SK-N-SH (cell line): Measurements from ENCODE around the gene DUS3L. TPM values are rescaled to one million over a fixed set of nuclear protein-coding genes. Genes with fewer than 3 reads are reported as not detected.
A peak's percentile ranks its signal among the peaks of the same experiment; 100 is the strongest.

ENCODE experiments used
- CTCF ChIA-PET: fragments of 300-600, 350-600 bp; formaldehyde crosslinking; extraction: SDS; loops from one replicate; lab custom pipeline; 2021; lab: Yijun Ruan, JAX
- POLR2A ChIA-PET: fragments of 350-600 bp; sonication (Branson Sonifier 250); formaldehyde crosslinking; extraction: SDS; loops from one replicate; lab custom pipeline; 2020; ENCODE audit warnings: antibody characterized with exemption, inconsistent platforms; lab: Yijun Ruan, JAX
- DNase-seq: peaks from one replicate; pipeline ENCODE4 v3.0.0; 2012
- H2AFZ ChIP-seq: fragments of 200-600 bp; sonication (generic); 2 replicates; pipeline ENCODE4 v1.8.1; 2016; ENCODE audit warnings: antibody characterized with exemption, mild to moderate bottlenecking, low read depth
- H3F3A ChIP-seq: fragments of 200-600 bp; sonication (generic); replicated peaks from 2 replicates; pipeline ENCODE3; 2016; ENCODE audit warnings: antibody characterized with exemption, mild to moderate bottlenecking; ENCODE audit not compliant: insufficient read depth
- H3K27ac ChIP-seq, 2 experiments: fragments of 200-500 bp in 1 of 2; fragments of 200-600 bp in 1 of 2; sonication (Bioruptor generic) in 1 of 2; sonication (generic), shearing (Covaris generic) in 1 of 2; 2 replicates each; pipeline versions ENCODE4 v1.5.1 to v1.6.1; 2014 to 2016; ENCODE audit warnings: low read depth in 2 of 2, inconsistent platforms in 1 of 2, low read length in 1 of 2, mild to moderate bottlenecking in 1 of 2, mixed read lengths in 1 of 2
- H3K27me3 ChIP-seq: fragments of 200-600 bp; sonication (generic), shearing (Covaris generic); 2 replicates; pipeline ENCODE4 v1.6.1; 2016; ENCODE audit warnings: mixed run types; ENCODE audit not compliant: insufficient read depth
- H3K36me3 ChIP-seq, 2 experiments: fragments of 200-500 bp in 1 of 2; fragments of 200-600 bp in 1 of 2; sonication (Bioruptor generic) in 1 of 2; sonication (generic) in 1 of 2; replicated peaks in 1 of 2; 2 replicates each; pipeline versions ENCODE3 to v1.5.1; 2014 to 2016; ENCODE audit warnings: low read length in 1 of 2, mild to moderate bottlenecking in 1 of 2; ENCODE audit not compliant: insufficient read depth in 2 of 2, control insufficient read depth in 1 of 2
- H3K4me1 ChIP-seq, 2 experiments: fragments of 200-500 bp in 1 of 2; fragments of 200-600 bp in 1 of 2; sonication (Bioruptor generic) in 1 of 2; sonication (generic), shearing (Covaris generic) in 1 of 2; 2 replicates each; pipeline versions ENCODE4 v1.5.1 to v1.6.1; 2014 to 2016; ENCODE audit warnings: low read depth in 1 of 2, low read length in 1 of 2, mixed run types in 1 of 2; ENCODE audit not compliant: insufficient read depth in 2 of 2, control insufficient read depth in 1 of 2
- H3K4me2 ChIP-seq: fragments of 200-600 bp; sonication (generic), shearing (Covaris generic); 2 replicates; pipeline ENCODE4 v1.6.1; 2017; ENCODE audit warnings: mixed run types
- H3K4me3 ChIP-seq, 2 experiments: fragments of 200-500 bp in 1 of 2; fragments of 200-600 bp in 1 of 2; sonication (Bioruptor generic) in 1 of 2; sonication (generic), shearing (Covaris generic) in 1 of 2; 2 replicates each; pipeline versions ENCODE4 v1.5.1 to v1.8.1; 2014 to 2016; ENCODE audit warnings: low read depth in 2 of 2, inconsistent platforms in 1 of 2, low read length in 1 of 2, mild to moderate bottlenecking in 1 of 2, mixed read lengths in 1 of 2, moderate library complexity in 1 of 2
- H3K79me2 ChIP-seq: fragments of 200-600 bp; sonication (generic); 2 replicates; pipeline ENCODE4 v1.8.1; 2017; ENCODE audit warnings: mild to moderate bottlenecking; ENCODE audit not compliant: insufficient read depth
- H3K9ac ChIP-seq: fragments of 200-600 bp; sonication (generic); 2 replicates; pipeline ENCODE4 v1.6.1; 2017; ENCODE audit warnings: mixed run types
- H3K9me2 ChIP-seq: fragments of 200-600 bp; sonication (generic); 2 replicates; pipeline ENCODE4 v1.6.1; 2017; ENCODE audit warnings: mixed run types
- H3K9me3 ChIP-seq: fragments of 200-600 bp; sonication (generic); 2 replicates; pipeline ENCODE4 v1.6.1; 2017; ENCODE audit warnings: mixed run types, mild to moderate bottlenecking, moderate library complexity
- H4K20me1 ChIP-seq: fragments of 200-600 bp; sonication (generic); 2 replicates; pipeline ENCODE4 v1.6.1; 2017; ENCODE audit warnings: mild to moderate bottlenecking, mixed run types; ENCODE audit not compliant: insufficient read depth
- CHD2 ChIP-seq: fragments of 150-350 bp; IDR thresholded peaks from 2 replicates; pipeline ENCODE4 v1.6.1; 2018; ENCODE audit warnings: low read length; ENCODE audit not compliant: partially characterized antibody
- MEF2A ChIP-seq: IDR thresholded peaks from 2 replicates; pipeline ENCODE4 v1.4.0; 2012; ENCODE audit warnings: low read depth, borderline replicate concordance
- NFIC ChIP-seq: IDR thresholded peaks from 2 replicates; pipeline ENCODE4 v1.4.0; 2012; ENCODE audit warnings: borderline replicate concordance
- NRF1 ChIP-seq: IDR thresholded peaks from 2 replicates; pipeline ENCODE4 v1.6.1; 2012; ENCODE audit warnings: low read depth, mild to moderate bottlenecking, low read length
- RCOR1 ChIP-seq: fragments of 150-350 bp; IDR thresholded peaks from 2 replicates; pipeline ENCODE4 v1.6.1; 2017; ENCODE audit warnings: antibody characterized with exemption, low read length
- SMC3 ChIP-seq: IDR thresholded peaks from 2 replicates; pipeline ENCODE4 v1.6.1; 2012; ENCODE audit warnings: low read depth, low read length, improper control_type of control experiment
- TCF12 ChIP-seq: IDR thresholded peaks from 2 replicates; pipeline ENCODE4 v1.4.0; 2012
- YY1 ChIP-seq: IDR thresholded peaks from 2 replicates; pipeline ENCODE4 v1.4.0; 2012; ENCODE audit warnings: low read depth, mild to moderate bottlenecking
- WGBS: methylation state at CpG from one replicate; pipeline ENCODE4 v1.1.6; 2017; ENCODE audit warnings: low lambda C conversion rate; 5-methylcytosine and 5-hydroxymethylcytosine counted together
- polyA plus RNA-seq, 3 experiments: library from polyadenylated mRNA; depleted of rRNA; stranded (reverse); fragments of >200 nt; gene quantifications; 2 replicates each; pipeline ENCODE4 v1.2.3, GENCODE V29; 2012
- TF ChIP-seq, protein P1 (sequence below): IDR thresholded peaks from 2 replicates; pipeline ENCODE4 v1.4.0; 2012; ENCODE audit warnings: low read depth, borderline replicate concordance
- TF ChIP-seq, protein P2 (sequence below): IDR thresholded peaks from 2 replicates; pipeline ENCODE4; 2012
- TF ChIP-seq, protein P3 (sequence below): IDR thresholded peaks from 2 replicates; pipeline ENCODE4 v1.6.1; 2012; ENCODE audit warnings: mild to moderate bottlenecking, low read depth, low read length, moderate library complexity

DUS3L gene
- polyA plus RNA-seq, 1 of the 3 experiments (the other 2 are of a cell fraction): 44.0 TPM

DNA sequence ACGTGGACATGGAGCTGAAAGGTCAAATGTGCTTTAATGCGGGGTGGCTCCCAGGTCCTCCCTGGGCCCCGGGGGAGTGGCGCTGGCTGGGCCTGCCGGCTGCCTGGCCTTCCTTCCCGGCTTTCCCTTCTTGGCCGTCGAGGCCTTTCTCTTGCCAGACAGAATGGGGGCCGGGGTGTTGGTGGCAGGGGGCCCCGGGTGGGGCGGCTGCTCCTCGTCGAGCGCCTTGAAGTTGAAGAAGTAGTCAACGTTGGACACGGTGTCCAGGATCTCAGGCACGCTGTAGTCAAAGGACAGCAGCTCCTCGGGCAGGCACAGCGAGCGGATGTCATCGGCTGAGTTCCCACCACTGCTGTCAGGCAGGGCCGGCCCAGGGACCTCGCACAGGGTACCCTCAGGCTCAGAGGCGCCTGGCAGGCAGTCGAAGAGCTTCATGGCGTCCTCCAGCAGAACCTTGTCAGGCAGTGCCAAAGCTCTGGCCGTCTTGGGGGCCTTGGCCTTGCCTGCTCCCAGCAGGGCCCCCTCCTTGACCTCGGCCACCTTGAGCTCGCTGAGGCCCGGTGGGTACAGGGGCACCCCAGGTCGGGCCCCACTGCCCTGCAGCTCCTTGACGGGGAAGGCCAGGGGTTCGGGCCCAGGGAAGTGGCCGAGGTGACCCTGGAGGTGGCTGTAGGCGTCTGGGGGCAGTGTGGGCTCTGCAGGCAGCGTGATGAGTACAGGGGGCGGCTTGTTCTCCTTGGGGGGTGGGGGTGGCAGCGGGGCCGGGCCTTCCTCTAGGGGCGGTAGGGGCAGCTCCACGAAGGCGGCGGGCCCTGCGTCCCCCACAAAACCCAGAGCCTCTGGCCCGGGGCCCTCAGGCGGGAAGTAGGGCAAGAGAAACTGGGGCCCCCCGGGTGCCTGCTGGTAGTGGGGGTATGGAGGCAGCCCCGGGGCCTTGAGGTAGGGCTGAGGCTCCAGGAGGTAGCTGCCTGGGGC is 7.7 kb downstream of the DUS3L start:
- H3K27ac ChIP-seq: no peak overlapping the region
- H3K9ac ChIP-seq: no peak overlapping the region
- H3K9me2 ChIP-seq: no peaks in the 10 kb centered on the region
- 93% methylated on average over 24 of the region's 48 CpGs for WGBS
- POLR2A ChIA-PET: interaction anchor here (1.4 kb wide), 1 partner anchor 15 kb away, joined by 4 read pairs; no protein-coding TSS in a partner anchor
- H4K20me1 ChIP-seq: no peaks in the 10 kb centered on the region
- no peak overlapping the region for H3K4me2 ChIP-seq
- DNase-seq: peak; percentile 25
- H3K4me1 ChIP-seq: no peaks in the 10 kb centered on the region
- TF ChIP-seq, protein P1, sequence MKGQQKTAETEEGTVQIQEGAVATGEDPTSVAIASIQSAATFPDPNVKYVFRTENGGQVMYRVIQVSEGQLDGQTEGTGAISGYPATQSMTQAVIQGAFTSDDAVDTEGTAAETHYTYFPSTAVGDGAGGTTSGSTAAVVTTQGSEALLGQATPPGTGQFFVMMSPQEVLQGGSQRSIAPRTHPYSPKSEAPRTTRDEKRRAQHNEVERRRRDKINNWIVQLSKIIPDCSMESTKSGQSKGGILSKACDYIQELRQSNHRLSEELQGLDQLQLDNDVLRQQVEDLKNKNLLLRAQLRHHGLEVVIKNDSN: no peak
- TF ChIP-seq CHD2 (no peak), SMC3 (no peak), NFIC (no peak), NRF1 (no peak), MEF2A (no peak), TCF12 (no peak), YY1 (no peak), RCOR1 (no peak)
- TF ChIP-seq, protein P2, sequence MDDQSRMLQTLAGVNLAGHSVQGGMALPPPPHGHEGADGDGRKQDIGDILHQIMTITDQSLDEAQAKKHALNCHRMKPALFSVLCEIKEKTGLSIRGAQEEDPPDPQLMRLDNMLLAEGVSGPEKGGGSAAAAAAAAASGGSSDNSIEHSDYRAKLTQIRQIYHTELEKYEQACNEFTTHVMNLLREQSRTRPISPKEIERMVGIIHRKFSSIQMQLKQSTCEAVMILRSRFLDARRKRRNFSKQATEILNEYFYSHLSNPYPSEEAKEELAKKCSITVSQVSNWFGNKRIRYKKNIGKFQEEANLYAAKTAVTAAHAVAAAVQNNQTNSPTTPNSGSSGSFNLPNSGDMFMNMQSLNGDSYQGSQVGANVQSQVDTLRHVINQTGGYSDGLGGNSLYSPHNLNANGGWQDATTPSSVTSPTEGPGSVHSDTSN: no peak
- TF ChIP-seq, protein P3, sequence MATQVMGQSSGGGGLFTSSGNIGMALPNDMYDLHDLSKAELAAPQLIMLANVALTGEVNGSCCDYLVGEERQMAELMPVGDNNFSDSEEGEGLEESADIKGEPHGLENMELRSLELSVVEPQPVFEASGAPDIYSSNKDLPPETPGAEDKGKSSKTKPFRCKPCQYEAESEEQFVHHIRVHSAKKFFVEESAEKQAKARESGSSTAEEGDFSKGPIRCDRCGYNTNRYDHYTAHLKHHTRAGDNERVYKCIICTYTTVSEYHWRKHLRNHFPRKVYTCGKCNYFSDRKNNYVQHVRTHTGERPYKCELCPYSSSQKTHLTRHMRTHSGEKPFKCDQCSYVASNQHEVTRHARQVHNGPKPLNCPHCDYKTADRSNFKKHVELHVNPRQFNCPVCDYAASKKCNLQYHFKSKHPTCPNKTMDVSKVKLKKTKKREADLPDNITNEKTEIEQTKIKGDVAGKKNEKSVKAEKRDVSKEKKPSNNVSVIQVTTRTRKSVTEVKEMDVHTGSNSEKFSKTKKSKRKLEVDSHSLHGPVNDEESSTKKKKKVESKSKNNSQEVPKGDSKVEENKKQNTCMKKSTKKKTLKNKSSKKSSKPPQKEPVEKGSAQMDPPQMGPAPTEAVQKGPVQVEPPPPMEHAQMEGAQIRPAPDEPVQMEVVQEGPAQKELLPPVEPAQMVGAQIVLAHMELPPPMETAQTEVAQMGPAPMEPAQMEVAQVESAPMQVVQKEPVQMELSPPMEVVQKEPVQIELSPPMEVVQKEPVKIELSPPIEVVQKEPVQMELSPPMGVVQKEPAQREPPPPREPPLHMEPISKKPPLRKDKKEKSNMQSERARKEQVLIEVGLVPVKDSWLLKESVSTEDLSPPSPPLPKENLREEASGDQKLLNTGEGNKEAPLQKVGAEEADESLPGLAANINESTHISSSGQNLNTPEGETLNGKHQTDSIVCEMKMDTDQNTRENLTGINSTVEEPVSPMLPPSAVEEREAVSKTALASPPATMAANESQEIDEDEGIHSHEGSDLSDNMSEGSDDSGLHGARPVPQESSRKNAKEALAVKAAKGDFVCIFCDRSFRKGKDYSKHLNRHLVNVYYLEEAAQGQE: no peak
- peaks cover 0 to 31% of the 10 kb centered on the region in 2 experiments for H3K36me3 ChIP-seq
- no peaks in the 10 kb centered on the region for H3K27me3 ChIP-seq
- CTCF ChIA-PET: interaction anchor here (0.9 to 4.7 kb wide), 6 partner anchors 9 to 240 kb away, joined by 3 to 17 read pairs (median 4); no protein-coding TSS in a partner anchor
- no peaks in the 10 kb centered on the region for H3F3A ChIP-seq
- H3K4me3 ChIP-seq: no peak overlapping the region
- no peak overlapping the region for H2AFZ ChIP-seq
- no peaks in the 10 kb centered on the region for H3K9me3 ChIP-seq
- no peaks in the 10 kb centered on the region for H3K79me2 ChIP-seq
